M059J (cell line): ENCODE data around the gene SLC36A1. TPM values are rescaled to one million over a fixed set of nuclear protein-coding genes. Genes with fewer than 3 reads are reported as not detected.
"Not testable (repeated sequence)": the region's sequence is repeated elsewhere in the genome, so short reads cannot be mapped to it uniquely, and the experiment has no call there.

Experiments
- DNase-seq: peaks from one replicate; pipeline ENCODE4 v3.0.0-alpha.2; 2012; ENCODE audit warnings: low read depth
- total RNA-seq: library from RNA; depleted of rRNA; stranded (reverse); fragments of >200 nt; shearing (Covaris generic); gene quantifications from 2 replicates; pipeline ENCODE4 v1.2.3, GENCODE V29; 2014

SLC36A1 gene
- total RNA-seq, 1 experiment from 2014 or later: 4.9 TPM

DNA sequence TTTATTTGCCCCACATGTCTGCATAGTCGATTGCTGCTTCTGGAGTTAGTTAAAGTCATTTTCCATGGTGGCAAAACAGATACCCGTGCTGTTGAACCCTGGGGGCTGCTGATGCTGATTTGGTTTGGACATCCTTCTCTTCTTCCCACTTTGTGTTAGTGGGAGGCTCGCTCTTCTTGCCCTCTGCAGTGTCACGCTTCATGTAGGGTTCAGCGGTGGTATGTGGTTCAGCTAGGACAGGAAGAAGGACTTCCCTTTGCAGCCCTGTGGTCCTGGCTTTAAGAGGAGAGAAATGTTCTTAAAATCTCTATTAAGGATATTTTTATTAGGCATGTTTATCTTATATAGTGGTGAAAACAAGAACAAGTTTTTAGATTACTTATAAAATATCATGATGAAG lies 36.2 kb downstream of the SLC36A1 start:
- DNase-seq: no peak

DNA sequence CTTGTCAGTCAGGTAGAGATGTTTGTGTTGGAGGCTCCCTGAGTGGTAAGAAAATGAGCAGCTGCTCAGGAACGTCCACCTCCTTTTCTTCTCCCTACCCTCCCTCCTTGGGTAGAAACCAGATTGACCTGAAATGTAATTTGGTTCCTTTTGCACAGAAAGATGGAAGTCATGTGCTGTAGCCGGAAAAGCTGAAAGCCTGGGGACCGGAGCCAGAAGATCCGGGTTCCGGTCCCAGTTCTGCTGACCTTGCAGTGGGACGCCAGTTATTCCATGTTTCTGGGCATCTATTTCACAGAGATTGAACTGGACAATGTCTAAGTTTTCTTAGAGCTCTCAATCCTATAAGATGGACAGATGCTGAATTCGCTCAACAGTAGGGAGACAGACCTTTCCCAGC lies 40.1 kb downstream of the SLC36A1 start:
- no peak for DNase-seq

DNA sequence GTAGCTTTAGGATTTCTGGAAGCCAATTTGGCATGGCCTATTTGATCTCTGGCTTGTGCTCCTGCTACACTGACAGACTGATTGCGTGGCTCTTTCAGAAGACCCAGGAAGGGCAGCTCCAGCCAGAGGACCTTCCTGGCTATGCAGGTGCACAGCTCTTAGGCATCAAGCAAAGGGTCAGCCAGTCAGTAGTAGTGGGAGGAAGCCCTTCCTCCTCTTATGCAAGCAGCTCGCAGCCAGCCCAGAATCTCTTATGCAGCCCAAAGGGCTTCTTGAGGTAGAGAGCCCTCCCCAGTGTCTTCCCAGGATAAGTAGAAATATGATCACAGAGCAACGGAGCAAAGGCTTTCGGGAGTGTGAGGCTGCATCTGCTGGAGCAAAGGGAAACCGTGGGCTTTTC lies 43.2 kb downstream of the SLC36A1 start:
- no peak for DNase-seq

DNA sequence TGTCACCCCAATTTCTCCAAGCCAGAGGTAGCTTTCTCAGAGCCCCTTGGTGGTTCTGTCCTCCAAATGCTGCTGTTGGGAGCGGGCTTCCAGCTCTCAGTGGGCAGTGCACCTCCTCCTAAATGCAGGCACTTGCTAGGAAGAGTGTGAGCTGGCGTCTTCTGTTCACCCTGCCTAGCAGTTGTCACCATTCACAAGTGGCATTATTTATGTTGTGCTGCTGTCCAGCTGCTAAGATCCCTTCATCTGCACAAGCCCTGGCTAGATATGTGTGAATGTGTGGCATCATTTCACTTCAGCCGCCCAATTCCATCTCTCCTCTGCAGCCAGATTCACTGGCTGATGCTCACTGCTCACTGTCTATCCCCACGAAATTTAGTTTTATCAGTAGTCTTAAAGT lies 43.7 kb downstream of the SLC36A1 start:
- no peak for DNase-seq

DNA sequence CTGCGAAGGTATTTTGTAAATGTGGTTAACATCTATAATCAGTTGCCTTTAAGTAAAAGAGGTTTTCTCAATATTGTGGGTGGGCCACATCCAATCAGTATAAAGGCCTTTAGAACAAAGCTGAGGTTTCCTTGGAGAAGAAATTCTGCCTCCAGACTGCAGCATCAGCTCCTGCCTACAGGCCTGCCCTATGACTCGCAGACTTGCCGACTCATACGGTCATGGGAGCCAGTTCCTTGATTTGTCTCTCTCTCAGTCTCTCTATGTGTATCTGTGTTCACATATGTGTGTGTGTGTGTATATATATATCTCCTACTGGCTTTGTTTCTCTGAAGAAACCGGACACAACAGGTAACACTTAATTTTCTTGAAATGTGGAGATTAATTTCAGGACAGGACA lies 45.3 kb downstream of the SLC36A1 start:
- peak; percentile 51 for DNase-seq

DNA sequence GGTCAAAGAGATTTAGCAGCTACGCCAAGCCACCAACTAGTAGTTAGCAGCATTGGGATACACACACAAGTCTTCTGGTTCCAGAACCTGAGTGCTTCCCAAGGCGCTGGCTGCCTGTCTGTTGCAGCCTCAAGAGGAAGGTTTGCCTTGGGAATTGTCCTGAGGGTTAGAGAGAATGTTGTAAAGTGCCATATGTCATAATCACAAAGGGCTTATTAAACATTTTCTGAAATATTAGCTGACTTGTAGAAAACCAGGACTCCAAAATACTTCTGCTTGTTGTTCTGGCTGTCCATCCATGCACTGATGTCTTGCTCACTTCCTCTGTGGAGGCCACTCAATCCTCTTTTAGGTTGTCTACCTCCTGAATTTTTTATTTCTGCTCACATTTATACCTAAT lies 46.3 kb downstream of the SLC36A1 start:
- no peak for DNase-seq

DNA sequence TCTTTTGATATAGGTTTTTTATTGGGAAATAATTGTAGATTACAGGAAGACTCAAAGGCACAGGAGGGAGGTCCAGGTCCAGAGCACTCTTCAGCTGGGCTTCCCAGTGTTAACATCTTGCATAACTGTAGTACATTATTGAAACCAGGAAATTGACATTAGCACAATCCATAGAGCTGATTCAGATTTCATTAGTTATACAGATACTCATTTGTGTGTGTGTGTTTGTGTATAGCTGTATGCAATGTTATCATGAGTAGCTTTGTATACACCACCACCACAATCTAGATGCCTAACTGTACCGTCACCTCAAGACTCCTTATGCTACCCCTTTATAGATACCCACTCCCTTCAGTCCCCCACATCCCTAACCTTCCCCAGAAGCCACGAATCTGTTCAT lies 47.9 kb downstream of the SLC36A1 start:
- DNase-seq: no peak

DNA sequence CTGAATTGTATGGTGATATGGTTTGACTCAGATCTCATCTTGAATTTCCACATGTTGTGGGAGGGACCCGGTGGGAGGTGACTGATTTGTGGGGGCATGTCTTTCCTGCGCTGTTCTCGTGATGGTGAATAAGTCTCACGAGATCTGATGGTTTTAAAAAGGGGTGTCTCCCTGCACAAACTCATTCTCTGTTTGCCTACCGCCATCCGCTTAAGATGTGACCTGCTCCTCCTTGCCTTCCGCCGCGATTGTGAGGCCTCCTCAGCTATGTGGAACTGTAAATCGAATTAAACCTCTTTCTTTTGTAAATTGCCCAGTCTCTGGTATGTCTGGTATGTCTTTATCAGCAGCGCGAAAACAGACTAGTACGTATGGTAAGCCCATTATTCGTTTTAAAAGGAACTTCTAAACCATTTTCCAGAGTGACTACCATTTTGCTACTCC lies 48.7 kb downstream of the SLC36A1 start:
- DNase-seq: no peak

DNA sequence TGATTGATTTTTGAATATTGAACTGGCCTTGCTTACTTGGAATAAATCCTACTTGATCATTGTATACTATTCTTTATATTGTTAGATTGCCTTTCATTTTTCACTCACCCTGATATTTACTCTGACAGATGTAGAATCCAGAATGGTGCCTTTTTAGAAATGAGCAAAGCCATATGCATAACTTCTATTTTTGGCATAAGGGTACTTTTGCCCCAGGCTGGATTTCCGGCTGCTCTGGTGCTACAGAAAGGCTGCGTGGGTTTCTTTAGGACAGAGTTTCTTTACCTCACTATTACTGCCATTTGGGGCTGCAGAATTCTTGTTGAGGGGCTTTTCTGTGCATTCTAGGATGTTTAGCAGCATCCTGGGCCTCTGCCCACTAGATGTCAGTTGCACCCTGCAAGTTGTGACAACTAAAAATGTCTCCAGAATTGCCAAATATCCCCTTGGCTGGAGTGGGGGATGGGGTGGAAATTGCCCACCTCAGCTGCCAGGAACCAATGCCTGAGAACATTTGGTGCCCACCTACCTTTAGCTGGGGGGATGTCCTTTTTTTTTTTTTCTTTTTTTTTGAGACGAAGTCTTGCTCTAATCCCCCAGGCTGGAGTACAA lies 50.1 kb downstream of the SLC36A1 start:
- no peak for DNase-seq

DNA sequence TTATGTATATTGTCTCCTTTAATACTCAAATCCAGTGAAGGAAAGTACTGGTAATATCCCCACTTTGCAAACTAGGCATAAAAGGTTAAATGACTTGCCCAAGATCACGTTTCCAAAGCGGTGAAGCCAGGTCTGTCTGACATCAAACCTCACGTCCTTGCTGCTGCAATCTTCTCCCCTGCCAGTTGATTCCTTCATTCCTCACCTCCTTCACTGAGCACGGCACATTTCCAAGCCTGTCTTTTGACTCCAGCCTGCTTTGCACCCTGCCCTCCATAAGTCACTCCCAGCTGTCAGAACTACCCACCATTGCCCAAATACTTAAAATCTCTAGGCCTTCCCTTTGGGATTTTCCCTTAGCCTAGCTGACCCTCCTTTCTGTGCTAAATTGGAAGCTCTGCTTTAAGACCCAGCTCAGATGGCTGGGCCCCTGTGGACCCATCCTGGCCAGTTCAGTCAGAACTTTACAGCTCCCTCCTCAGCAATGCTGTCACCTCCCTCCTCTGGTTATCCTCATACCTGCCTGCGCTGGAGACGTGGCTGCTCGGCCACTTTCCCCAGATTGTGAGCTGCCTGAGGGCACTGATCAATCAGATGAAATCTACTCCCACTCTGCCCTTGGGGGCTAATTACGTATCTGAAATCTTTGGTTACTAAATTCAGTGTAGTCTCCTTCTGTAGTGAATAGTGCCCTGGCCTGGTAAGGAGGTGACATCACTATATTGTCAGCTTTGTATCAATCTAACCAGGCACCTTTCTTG lies 51.2 kb downstream of the SLC36A1 start:
- no peak for DNase-seq

DNA sequence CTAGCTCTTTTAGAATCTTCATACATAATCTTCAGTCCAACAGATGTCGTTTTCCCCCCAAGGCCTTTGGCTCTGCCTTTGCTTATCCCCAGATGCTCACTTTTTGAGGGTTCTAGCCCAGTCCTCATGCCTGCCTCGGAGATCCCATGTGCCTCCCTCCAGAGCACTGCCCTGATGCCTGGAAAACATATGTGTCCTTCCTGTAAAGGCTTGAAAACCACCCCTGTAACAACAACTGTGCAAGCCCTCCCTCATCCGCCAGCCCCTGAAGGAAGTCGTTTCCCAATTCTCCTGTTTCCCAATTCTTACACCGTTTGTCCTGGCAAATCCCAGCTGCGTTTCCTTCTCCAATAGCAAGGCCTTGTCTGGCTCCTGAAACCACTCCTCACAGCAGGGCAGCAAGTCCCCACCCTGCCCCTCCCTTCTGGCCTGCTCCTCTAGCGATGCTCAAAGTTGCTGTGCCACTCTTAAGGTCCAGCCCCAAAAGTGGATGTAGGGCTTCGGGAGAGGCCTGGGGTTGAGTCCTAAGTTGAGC lies 52.2 kb downstream of the SLC36A1 start:
- no peak for DNase-seq

DNA sequence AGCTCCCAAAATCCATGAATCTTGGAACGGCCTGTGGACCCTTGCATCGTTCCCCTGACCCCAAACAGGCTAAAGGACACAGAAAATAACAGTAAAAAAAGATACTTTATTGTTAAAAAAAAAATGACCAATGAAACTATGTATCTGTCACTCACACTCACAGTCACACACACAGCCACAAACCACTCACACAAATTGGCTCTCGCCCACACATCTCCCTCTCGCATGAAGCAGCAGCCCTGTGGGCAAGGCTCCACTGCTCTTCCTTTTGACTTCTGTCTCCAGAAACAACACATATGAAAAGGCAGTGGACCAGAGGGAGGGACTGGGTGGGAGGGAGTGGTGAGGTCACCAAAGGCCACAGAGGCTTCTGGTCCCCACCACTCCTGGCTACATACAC lies 56.6 kb downstream of the SLC36A1 start:
- no peak for DNase-seq

DNA sequence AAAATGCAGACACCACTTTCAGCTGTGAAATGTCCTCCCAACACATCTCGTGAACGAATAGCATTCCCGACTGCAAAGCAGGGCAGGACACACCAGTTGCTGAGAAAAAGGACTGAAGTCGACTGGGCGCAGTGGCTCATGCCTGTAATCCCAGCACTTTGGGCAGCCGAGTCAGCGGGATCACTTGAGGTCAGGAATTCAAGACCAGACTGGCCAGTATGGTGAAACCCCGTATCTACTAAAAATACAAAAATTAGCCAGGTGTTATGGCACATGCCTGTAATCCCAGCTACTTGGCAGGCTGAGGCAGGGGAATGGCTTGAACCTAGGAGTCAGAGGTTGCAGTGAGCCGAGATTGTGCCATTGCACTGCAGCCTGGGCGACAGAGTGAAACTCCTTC lies 60.9 kb downstream of the SLC36A1 start:
- DNase-seq: not testable (repeated sequence)

DNA sequence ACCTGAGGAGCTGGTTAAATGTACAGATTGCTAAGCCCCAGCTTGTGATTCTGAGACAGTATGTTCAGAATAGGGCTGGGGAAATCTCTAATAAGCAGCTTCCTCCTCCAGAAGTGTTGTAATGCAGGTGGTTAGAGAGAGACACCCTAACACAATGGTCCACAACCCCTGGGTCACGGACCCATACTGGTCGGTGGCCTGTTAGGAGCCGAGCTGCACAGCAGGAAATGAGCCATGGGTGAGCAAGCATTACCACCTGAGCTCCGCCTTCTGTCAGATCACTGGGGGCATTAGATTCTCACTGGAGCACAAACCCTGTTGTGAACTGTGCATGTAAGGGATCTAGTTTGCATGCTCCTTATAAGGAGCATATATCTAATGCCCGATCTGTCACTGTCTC lies 61.8 kb downstream of the SLC36A1 start:
- peak; percentile 38 for DNase-seq

DNA sequence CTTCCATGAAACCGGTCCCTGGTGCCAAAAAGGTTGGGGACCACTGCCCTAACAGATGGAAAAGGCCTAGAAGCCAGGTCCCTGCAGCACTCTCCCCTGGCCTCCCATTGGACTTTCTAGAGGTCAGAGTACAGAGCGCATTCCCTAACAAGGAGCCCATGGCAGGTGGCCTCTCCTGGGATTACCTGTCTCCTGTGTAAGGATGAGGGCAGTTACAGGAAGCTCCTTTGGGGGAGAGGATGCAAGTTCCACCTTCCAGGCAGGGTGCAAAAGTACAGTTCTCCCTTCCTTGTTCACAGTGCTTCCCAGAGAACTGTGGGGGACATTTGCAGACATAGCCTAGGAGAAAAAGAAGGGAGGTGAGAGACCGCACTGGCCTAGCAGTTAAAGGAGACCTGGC lies 62.4 kb downstream of the SLC36A1 start:
- no peak for DNase-seq

DNA sequence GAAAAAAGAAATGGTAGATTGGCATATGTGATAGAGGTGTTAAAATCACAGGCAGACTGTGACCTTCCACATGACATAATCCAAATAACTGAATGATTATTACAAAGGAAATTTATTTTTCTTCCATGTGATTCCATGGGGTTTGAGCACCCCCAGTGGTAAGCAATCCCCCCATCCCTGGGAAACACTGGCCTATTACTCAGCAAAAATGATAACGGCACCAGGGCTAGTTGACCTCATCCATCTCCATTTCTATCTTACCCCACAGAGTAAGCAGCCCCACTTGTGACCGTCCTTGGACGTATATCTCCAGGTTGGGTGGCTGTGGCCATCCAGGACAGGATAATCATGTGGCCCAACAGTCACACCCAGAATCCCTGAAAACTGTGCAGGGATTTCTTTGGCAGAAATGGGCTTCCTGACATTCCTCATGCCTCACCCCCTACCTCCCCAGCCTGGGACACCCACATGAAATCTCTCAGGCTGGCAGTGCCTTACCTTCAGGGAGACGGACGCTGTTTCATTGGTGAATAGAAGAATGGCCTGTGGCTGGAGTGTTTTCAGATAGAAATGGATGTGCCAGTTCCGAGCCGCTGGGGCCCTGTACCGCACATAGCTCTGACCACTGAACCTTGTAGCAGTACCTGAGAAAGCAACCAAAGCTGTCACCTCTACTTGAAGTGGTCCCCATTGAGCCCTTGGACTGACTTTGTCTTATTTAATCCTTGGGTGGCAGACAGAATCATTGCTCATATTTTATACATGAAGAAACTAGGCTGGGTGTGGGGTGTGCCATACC lies 69.9 kb downstream of the SLC36A1 start:
- DNase-seq: no peak

DNA sequence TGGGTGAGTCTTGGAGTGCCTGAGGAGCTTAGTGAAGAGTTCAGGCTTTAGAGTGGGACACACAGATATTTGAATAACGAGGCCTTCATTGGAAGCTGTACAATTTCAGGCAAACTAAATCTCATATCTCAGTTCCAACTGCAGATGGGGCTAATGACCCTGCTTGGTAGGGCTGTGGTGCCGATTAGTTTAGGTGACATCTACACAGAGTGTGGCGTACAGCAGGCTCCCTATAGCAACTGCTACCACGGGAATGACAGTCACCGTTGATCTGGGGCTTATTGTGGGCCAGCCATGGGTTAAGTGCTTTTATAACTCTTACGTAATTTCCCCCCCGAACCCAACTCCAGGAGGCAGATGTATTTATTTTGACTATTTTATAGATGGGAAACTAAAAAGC lies 72.9 kb downstream of the SLC36A1 start:
- peak; percentile 10 for DNase-seq

DNA sequence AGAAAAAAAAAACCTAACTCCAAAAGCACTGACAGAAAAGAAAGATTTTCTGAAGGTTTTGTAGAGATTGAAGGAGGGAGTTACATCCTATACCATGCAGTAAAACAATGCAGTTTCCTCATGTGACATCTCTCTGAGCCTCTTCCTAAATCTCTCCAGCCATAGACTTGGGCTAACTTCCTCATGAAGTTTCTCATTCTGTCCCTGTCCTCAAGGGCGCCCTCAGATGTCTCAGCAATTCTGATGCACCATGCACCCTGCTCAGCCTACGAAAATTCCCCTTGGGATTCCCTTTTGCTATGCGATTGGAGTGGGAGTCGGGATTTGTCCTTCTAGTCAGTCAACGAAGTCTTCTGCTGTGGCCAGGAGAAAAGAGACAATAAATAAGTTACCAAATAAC lies 74.8 kb downstream of the SLC36A1 start:
- DNase-seq: no peak

DNA sequence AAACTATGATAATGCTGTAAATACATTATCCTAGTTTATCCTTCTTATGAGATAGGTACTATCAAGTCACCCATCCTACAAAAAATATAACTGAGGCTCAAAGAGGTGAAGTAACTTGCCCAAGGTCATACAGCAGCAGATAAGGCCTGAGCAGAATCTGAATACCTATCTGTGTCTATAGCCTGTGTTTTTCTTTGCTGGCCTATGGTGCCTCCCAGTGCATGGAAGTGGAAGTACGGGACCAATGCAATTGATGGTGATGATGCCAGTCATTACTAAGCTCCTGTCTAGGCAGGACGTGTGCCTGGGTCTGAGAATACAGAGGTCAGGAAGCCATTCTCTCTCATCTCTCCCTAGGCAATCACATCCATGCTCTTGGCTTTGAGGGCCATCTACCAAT lies 75.9 kb downstream of the SLC36A1 start:
- peak; percentile 44 for DNase-seq

DNA sequence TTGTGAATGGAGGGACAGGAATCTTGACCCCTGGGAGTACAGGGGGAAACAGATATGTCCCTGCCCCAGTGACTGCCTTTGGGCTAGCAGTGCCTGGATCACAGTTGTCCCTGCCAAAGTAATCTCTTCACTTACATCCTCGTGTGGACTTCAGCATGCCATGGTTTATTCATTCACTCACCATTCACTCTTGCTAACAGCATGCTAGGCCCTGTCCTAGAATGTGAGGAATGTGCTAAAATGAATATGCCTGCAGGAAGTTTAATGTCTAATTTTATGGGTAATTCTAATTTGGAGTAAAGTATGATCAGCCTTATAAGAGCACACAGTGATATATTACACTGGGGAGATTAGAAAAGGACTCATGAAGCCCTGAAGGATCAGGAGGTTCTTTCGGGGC lies 80.8 kb downstream of the SLC36A1 start:
- no peak for DNase-seq

DNA sequence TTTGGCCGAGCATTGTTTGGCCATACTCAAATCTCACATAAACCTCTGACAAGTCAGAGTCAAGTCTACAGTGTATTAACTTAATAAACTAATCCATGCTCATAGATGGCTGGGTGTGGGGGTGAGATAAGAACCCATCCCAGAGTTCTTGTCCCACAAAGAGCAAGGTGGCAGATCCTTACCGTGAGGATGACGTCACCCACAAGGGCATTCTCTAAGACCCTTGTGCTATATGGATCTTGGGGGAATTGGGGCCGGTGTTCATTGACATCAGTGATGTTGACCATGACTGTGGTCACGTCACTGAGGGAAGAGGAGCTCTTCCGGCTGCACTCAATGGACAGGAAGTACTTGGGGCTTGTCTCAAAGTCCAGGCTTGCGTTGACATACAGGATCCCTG lies 81.6 kb downstream of the SLC36A1 start:
- no peak for DNase-seq

DNA sequence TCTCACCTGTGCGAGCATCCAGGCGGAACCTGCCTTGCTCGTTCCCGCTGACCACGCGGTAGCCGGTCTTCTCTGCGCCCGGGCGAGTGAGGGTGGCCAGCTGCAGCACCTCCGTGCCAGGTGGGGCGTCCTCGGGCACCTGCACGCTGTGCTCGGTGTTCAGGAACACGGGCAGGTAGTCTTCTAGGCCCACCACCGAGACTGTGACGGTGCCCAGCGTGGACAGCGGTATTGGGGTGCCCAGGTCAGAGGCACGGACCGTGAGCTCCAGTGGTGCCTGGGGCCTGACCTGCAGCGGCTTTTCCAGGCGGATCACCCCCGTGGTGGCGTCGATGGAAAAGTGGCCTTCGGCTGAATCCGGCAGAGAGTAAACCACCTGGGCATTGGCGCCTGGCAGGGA lies 84.2 kb downstream of the SLC36A1 start:
- DNase-seq: no peak

DNA sequence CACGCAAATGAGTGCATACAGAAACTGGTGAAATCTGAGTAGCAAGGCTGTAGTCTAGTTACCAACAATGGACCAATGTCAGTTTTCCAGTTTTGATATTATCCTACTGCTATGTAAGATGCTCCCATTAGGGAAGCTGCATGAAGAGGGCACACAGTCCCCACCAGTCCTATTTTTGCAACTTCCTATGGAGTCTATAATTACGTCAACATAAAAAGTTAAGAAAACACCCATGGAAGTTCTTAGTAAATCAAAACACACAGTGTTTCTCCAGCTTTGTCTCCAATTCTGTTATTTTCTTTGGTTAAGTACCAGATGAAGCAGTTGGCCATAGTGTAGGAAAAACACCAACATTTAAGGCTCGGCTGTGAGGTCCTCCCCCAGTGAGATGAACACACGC lies 85.0 kb downstream of the SLC36A1 start:
- DNase-seq: no peak
